AG04449 (cell line): ENCODE data around the gene LRP6.

Source experiments
- CTCF ChIA-PET: fragments of 350-600 bp; formaldehyde crosslinking; extraction: SDS; loops from one replicate; lab custom pipeline; 2021; ENCODE audit warnings: antibody characterized with exemption; lab: Yijun Ruan, JAX
- POLR2A ChIA-PET: fragments of 400-600, 350-600 bp; formaldehyde crosslinking; extraction: SDS; loops from one replicate; lab custom pipeline; 2020; ENCODE audit warnings: antibody characterized with exemption, inconsistent platforms; lab: Yijun Ruan, JAX
- DNase-seq: peaks from one replicate; pipeline ENCODE4 v3.0.0-alpha.2; 2010; ENCODE audit warnings: low read depth, low spot score
- H3K4me3 ChIP-seq: 2 replicates; pipeline ENCODE4 v1.5.1; 2011; ENCODE audit warnings: low read depth, mild to moderate bottlenecking, control low read depth, low read length
- TF ChIP-seq, protein P1 (sequence below): IDR thresholded peaks from one replicate; pipeline ENCODE4 v1.5.1; 2011; ENCODE audit warnings: mild to moderate bottlenecking, moderate library complexity, low read length, control low read depth, inconsistent platforms; ENCODE audit not compliant: insufficient read depth; ENCODE audit errors: missing control alignments

Gene LRP6

DNA sequence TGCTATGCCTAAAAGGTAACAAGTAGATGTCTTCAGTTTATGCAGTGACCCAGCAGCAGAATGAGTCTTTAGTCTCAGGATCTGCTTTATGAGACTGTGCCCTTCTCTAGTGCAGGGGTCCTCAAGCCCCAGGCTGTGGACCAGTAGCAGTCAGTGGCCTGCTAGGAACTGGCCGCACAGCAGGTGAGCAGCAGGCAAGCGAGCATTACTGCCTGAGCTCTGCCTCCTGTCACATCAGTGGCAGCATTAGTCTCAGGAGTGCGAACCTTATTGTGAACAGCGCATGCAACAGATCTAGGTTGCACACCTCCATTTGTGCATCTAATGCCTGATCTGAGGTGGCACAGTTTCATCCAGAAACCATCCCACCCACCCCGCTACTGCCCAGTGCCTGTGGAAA is 38.4 kb downstream of the LRP6 start:
- TF ChIP-seq, protein P1, sequence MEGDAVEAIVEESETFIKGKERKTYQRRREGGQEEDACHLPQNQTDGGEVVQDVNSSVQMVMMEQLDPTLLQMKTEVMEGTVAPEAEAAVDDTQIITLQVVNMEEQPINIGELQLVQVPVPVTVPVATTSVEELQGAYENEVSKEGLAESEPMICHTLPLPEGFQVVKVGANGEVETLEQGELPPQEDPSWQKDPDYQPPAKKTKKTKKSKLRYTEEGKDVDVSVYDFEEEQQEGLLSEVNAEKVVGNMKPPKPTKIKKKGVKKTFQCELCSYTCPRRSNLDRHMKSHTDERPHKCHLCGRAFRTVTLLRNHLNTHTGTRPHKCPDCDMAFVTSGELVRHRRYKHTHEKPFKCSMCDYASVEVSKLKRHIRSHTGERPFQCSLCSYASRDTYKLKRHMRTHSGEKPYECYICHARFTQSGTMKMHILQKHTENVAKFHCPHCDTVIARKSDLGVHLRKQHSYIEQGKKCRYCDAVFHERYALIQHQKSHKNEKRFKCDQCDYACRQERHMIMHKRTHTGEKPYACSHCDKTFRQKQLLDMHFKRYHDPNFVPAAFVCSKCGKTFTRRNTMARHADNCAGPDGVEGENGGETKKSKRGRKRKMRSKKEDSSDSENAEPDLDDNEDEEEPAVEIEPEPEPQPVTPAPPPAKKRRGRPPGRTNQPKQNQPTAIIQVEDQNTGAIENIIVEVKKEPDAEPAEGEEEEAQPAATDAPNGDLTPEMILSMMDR = no peak
- POLR2A ChIA-PET = no interaction called here
- DNase-seq = no peak
- CTCF ChIA-PET = no interaction called here
- H3K4me3 ChIP-seq = no peak overlapping the region

DNA sequence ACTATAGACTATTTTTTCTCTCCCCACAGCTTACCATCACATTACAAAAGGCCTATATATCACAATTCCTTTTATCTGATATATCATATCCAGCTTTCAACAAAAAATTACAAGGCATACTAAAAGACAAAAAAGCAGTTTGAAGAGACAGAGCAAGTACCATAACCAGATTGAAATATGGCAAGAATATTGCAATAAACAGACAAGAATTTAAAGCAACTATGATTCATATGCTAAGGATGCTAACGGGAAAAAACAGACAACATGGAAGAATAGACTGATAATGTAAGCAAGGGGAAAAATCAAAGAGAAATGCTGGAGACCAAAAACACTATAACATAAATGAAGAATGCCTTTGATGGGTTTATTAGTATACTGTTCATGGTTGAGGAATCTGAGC is 40.7 kb downstream of the LRP6 start:
- no peak for DNase-seq
- ChIA-PET POLR2A (interaction anchor here (2.5 kb wide), 1 partner anchor 40 kb away, joined by 11 read pairs; the partner anchor contains the start of gene LRP6), CTCF (interaction anchor here (0.6 to 1.2 kb wide), 2 partner anchors 41 to 146 kb away, joined by 3 read pairs; partner anchors contain the start of gene LRP6)
- TF ChIP-seq, protein P1 = no peak
- no peak overlapping the region for H3K4me3 ChIP-seq

DNA sequence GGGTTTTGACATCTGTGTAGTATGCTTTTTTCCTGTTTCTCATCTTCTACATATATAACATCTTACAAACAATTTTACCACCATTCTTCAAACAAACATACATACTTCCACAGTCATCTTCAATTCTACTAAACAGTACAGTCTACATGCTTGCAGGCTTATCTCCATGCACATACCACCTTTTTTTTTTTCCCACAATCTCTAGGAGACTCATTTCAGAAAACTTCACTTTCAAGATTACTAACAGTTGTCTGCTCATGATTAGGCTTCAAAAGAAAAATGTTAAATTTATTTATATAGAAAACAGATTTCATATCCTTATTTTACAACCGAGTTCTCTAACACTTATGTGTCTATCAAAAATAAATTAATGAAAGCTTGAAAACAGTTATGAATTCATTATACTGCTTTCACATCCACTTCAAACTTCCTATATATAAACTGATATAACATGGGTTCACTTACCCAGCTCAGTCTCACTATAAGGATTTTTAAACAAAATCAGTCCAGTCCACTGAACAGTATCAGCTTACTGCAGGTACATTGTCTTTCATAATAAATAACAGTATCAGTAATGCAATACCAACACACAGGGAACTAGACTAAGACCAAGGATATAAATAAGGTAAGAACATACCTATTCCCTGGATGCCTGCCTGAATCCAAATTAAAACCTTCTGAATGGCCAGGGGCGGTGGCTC is 42.5 kb downstream of the LRP6 start:
- H3K4me3 ChIP-seq = no peak overlapping the region
- ChIA-PET POLR2A (interaction anchor here (2.5 kb wide), 1 partner anchor 42 kb away, joined by 11 read pairs; the partner anchor contains the start of gene LRP6), CTCF (interaction anchor here (1.8 kb wide), 1 partner anchor 103 kb away, joined by 5 read pairs; no protein-coding TSS in a partner anchor)
- DNase-seq = peak; percentile 36
- TF ChIP-seq, protein P1 = no peak

DNA sequence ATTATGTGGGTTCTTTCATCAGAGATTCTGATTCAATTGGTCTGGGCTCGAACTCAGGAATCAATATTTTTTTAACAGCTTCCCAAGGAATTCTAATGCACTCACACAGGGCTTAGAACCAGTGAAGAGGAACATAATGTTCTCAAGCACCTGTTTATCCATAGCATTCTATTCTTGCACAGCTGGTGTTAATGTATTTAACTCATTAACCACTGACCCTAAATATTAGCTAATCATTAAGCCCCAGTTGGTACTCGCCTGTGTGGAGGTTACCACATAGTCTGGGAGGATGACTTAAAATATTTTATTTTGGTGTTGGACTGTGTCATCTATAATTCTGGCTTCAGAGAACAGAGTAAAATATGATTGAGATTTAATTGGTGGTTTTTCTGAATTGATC is 45.3 kb downstream of the LRP6 start:
- DNase-seq = no peak
- H3K4me3 ChIP-seq = no peak overlapping the region
- TF ChIP-seq, protein P1 = no peak
- POLR2A ChIA-PET = no interaction called here
- CTCF ChIA-PET = no interaction called here

DNA sequence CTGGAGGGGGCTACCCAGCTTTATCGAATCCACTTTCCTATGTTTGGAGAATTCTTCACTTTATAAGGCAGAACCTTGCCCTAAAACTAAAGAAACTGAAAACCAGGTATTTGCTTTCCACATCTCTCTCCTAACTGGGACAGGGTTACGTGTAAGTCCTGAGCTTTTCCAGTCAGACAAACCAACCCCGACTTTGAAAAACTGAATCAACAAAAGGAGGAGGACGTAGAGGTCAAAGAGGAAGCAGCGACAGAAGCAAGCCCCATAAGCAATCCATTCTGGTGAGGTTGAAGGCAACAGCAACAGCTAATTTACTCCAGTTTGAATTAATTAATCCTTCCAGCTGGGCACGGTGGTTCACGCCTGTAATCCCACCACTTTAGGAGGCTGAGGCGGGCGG is 47.2 kb downstream of the LRP6 start:
- no peak for DNase-seq
- H3K4me3 ChIP-seq = no peak overlapping the region
- ChIA-PET CTCF (no interaction called here), POLR2A (no interaction called here)
- TF ChIP-seq, protein P1 = no peak

DNA sequence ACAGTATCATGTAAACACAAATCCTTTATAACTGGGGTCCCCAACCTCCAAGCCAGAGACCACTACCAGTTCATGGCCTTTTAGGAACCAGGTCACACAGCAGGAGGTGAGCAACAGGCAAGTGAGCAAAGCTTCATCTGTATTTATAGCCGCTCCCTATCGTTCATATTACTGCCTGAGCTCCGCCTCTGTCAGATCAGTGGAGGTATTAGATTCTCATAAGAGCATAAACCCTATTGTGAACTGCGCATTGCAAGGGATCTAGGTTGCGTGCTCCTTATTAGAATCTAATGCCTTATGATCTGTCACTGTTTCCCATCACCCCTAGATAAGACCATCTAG is 49.9 kb downstream of the LRP6 start:
- H3K4me3 ChIP-seq = no peak overlapping the region
- ChIA-PET POLR2A (no interaction called here), CTCF (no interaction called here)
- DNase-seq = no peak
- TF ChIP-seq, protein P1 = no peak
